GM10847 (cell line): Measurements from ENCODE around the gene MAPK8IP3.

Source experiments
- POLR2A ChIP-seq: IDR thresholded peaks from 2 replicates; pipeline ENCODE4 v1.6.1; 2011; ENCODE audit not compliant: insufficient read length; ENCODE audit errors: extremely low read depth

The MAPK8IP3 gene

DNA sequence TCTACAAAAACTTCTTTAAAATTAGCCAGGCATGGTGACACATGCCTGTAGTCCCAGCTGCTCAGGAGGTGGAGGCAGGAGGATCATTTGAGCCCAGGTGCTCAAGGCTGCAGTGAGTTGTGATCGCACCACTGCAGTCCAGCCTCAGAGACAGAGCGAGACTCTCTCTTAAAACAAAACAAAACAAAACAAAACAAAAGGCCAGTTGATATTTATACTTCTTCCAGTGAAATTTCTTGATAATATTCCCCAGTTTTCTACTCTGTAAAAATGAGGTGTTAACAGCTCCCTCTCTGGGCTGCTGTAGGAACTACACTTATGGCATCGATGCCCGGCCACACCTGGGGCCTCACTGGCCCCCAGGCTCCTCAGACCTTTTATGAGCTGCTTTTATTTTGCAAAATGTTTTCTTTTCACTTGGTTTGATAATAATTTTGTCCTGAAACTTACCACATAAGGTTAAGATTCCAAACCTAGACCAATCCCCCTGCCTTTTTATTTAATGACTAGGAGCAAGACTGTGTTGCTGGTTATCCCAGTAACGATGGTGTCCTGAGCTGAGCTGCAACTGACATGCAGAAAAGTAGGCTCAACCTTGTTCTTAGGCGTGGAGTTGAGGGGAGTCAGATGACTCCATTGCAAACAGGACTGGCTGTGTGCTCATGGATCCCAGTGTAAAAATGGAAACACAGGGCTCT is 17.6 kb downstream of the MAPK8IP3 start:
- TF ChIP-seq POLR2A, result no peak

DNA sequence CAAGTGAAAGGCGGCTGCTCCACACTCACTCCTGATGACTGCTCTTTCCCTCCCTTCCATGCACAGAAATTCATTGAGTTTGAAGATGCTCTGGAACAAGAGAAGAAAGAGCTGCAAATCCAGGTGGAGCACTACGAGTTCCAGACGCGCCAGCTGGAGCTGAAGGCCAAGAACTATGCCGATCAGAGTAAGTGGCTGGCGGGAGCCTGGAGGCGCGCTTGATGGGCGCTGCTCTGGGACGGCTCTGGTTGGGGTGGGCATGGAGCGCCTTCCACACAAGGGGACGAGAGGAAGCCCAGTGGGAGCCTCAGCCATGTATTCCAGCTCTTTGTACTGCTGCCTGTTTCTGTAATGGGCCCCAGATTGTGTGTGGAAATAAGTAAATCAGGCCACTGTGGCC is 18.5 kb downstream of the MAPK8IP3 start:
- TF ChIP-seq POLR2A, result no peak

DNA sequence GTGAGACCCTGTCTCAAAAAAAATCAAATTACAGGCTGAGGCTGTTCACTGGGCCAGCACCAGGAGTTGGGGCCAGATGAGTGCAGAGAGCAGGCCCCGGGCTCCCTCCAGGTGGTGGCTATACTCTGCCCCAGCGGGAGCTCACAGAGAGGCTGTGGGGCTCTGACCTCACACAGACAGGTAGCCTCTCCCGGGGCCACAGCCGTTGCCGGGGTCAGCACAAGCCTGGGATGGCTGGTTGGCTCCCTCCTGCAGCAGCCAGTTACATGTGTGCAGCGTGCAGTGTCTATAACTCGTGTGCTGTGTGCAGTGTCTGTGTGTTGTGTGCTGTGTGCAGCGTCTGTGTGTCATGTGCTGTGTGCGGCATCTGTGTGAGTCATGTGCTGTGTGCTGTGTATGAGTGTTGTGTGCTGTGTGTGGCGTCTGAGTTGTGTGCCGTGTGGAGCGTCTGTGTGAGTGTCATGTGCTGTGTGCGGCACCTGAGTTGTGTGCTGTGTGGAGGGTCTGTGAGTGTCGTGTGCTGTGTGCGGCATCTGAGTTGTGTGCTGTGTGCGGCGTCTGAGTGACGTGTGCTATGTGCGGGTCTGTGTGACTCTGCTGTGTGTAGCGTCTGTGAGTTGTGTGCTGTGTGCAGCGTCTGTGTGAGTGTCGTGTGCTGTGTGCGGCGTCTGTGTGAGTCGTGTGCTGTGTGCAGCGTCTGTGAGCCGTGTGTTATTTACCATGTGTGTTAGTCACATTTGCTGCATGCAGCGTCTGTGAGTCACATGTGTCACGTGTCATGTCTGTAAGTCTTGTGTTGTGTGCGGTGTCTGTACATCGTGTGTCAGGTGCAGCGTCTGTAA is 20.9 kb downstream of the MAPK8IP3 start:
- no peak for TF ChIP-seq POLR2A

- no peak for TF ChIP-seq POLR2A
These were observed 21.9 kb downstream of the MAPK8IP3 start for GRCh38 chr16:1727651-1728624.

DNA sequence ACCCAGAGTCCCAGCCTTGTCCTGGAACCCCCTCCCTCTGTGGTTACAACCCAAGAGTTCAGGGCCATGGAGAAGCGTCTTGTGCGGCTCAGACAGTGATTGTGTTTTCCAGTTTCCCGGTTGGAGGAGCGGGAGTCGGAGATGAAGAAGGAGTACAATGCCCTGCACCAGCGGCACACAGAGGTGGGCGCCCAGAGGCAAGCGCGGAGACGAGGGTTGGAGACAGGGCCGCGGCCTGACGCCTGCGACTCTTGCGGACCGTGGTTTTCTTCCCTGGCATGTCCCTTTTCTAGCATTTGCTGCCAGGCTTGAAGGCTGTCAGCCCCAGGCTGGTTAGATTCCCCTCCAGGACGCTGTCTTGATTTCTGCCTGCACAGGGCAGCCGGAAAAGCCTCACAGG is 23.0 kb downstream of the MAPK8IP3 start:
- no peak for TF ChIP-seq POLR2A

DNA sequence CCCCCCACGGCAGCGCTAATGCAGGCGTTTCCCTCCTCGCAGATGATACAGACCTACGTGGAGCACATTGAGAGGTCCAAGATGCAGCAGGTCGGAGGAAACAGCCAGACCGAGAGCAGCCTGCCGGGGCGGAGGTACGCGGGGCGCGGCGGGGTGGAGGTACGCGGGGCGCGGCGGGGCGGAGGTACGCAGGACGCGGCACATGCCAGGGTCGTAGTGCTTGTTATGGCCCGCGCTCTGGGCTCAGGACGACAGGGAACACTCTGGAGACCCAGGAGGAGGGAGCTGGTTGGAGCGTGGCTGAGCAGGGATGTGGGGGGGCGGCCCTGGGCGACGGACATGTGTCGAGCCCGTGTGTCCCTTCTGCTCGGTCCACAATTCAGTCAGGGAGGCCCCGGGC is 23.4 kb downstream of the MAPK8IP3 start:
- no peak for TF ChIP-seq POLR2A

DNA sequence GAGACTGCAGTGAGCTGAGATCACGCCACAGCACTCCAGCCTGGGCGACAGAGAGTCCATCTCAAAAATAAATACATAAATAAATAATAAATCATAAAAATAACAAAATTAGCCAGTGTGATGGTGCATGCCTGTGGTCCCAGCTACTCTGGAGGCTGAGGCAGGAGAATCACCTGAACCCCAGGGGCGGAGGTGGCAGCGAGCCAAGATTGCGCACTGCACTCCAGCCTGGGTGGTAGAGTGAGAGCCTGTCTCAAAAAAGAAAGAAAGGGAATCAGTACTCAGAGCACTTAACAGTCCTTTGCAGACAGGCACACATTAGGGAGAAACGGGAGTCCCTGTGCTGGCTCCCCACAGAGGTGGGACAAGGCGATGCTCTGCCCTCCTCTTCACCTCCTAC is 25.1 kb downstream of the MAPK8IP3 start:
- no peak for TF ChIP-seq POLR2A

DNA sequence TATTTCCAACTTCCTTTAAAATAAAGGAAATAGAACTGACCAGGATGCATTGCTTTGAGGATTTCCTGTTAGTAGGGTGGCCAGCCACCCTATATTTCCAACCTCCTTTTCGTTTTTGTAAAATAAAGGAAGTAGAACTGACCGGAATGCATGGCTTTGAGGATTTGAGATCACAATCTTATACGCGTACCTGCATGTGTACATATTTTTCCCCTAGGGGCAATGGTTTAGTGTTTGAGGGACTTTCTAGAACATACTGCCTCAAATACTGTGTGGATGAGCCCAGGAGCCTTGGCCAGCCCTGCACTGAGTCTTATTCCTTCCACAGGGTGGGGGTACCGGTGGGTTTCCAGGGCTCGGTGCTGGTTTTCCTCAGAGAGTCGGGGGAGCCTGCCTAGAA is 25.6 kb downstream of the MAPK8IP3 start:
- no peak for TF ChIP-seq POLR2A

- TF ChIP-seq POLR2A, result no peak
These were observed 26.1 kb downstream of the MAPK8IP3 start for GRCh38 chr16:1732071-1732470.

- no peak for TF ChIP-seq POLR2A
These were observed 28.1 kb downstream of the MAPK8IP3 start for GRCh38 chr16:1734123-1734522.

DNA sequence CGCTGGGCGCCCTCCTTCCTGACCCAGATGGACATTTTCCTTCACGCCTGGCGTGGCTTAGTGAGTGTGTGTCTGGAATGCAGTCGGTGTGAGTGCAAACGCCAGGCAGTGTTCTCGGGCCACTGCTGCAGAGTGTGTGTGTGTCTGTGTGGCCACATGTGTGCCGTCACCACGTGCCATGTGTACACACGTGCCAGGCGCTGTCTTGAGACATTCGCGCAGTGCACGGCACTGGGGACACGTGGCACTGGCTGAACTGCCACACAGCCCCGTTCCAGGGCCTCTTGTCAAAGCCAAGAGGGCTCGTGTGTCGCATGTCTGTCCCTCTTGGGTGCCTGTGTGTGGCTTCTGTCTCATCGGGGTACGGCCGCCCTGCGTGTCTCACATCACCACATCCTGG is 28.8 kb downstream of the MAPK8IP3 start:
- no peak for TF ChIP-seq POLR2A

GRCh38 chr16:1740234-1740633 is 34.2 kb downstream of the MAPK8IP3 start:
- no peak for TF ChIP-seq POLR2A

GRCh38 chr16:1740781-1741490 is 34.9 kb downstream of the MAPK8IP3 start:
- TF ChIP-seq POLR2A, result no peak

GRCh38 chr16:1741553-1742165 is 35.7 kb downstream of the MAPK8IP3 start:
- no peak for TF ChIP-seq POLR2A
